ENCODE data around the gene ROPN1L. TPM values are rescaled to one million over a fixed set of nuclear protein-coding genes. Genes with fewer than 3 reads are reported as not detected.

Gene ROPN1L
- total and polyA plus RNA-seq, 2 donors from 2014 or later = 1.4 to 1.7 TPM

DNA sequence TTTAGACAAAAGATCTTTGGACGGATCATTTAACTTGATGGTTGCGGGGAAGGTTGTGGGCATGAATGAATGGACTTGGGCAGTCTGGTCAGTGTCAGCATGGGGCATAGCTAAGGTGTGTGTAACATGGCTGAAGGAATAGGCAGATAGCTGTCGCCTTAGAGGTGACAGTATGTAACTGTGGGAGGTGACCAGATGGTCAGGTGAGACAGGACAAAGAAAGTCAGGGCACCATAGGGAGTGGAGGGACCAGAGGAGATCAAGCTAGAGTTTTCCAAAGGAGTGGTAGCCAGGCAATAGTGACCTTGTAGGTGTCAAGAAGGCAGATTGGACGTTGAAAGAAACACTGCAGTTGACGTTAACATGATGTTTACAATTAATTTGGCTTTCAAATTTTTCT, 45.1 kb upstream of the ROPN1L start:
- H3K9ac ChIP-seq (ENCODE audit: low read length in 3 of 3) = no peak overlapping the region
- H3K27ac ChIP-seq (ENCODE audit: low read depth in 2 of 2, low read length in 2 of 2) = no peak overlapping the region

DNA sequence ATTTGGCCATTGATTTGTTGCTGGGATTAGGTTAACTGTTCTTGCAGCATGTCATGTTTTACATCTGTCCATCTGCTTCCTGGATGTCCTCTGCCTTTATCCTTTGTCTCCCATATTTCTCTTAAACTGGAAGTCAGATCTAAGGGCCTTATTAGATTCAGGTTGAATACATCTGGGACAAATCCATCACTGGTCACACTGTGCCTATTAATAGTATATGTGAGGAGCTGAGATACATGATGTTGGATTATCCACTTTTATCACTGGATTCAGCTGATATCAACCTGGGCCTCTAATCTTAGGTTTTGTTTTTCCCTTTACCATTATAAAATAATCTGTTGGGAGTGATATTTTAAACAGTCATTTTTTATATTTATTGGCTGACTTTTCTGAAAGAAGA, 41.8 kb upstream of the ROPN1L start:
- peaks cover 25 to 57% (median 26%) of the 10 kb centered on the region in 3 donors for H3K36me3 ChIP-seq (ENCODE audit: control insufficient read depth in 2 of 3, insufficient read depth in 3 of 3, low read length in 3 of 3)
- no peak overlapping the region for H3K9ac ChIP-seq (ENCODE audit: low read length in 3 of 3)
- intact Hi-C loops (cut with DNase I) = no loop called here
- H3K4me3 ChIP-seq (ENCODE audit: low read length in 3 of 3) = no peak overlapping the region
- H3K4me1 ChIP-seq (ENCODE audit: control insufficient read depth in 2 of 3, insufficient read depth in 2 of 3, low read depth in 1 of 3, low read length in 3 of 3) = no peaks in the 10 kb centered on the region
- no peak overlapping the region for H3K27ac ChIP-seq (ENCODE audit: low read depth in 2 of 2, low read length in 2 of 2)
- DNase-seq (no peak), FAIRE-seq (no peak)
- TF ChIP-seq, protein P1, sequence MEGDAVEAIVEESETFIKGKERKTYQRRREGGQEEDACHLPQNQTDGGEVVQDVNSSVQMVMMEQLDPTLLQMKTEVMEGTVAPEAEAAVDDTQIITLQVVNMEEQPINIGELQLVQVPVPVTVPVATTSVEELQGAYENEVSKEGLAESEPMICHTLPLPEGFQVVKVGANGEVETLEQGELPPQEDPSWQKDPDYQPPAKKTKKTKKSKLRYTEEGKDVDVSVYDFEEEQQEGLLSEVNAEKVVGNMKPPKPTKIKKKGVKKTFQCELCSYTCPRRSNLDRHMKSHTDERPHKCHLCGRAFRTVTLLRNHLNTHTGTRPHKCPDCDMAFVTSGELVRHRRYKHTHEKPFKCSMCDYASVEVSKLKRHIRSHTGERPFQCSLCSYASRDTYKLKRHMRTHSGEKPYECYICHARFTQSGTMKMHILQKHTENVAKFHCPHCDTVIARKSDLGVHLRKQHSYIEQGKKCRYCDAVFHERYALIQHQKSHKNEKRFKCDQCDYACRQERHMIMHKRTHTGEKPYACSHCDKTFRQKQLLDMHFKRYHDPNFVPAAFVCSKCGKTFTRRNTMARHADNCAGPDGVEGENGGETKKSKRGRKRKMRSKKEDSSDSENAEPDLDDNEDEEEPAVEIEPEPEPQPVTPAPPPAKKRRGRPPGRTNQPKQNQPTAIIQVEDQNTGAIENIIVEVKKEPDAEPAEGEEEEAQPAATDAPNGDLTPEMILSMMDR (IDR thresholded peaks at IDR 0.05; ENCODE audit: borderline replicate concordance, extremely low read depth, insufficient read depth) = no peak
- no peaks in the 10 kb centered on the region for H3K27me3 ChIP-seq (ENCODE audit: control insufficient read depth, insufficient read depth, low read length)
- H3K9me3 ChIP-seq (ENCODE audit: control insufficient read depth in 2 of 3, insufficient read depth in 1 of 3, low read length in 3 of 3) = no peaks in the 10 kb centered on the region

More for the DNA sequence above, 45.1 kb upstream of the ROPN1L start:
- intact Hi-C loops (cut with DNase I) = no loop called here
- DNase-seq = no peak
- H3K27me3 ChIP-seq (ENCODE audit: control insufficient read depth, insufficient read depth, low read length) = no peaks in the 10 kb centered on the region
- no peak for FAIRE-seq
- TF ChIP-seq, protein P1 (IDR thresholded peaks at IDR 0.05; ENCODE audit: borderline replicate concordance, extremely low read depth, insufficient read depth) = no peak
- H3K36me3 ChIP-seq (ENCODE audit: control insufficient read depth in 2 of 3, insufficient read depth in 3 of 3, low read length in 3 of 3) = peaks cover 14 to 53% (median 22%) of the 10 kb centered on the region in 3 donors
- H3K4me1 ChIP-seq (ENCODE audit: control insufficient read depth in 2 of 3, insufficient read depth in 2 of 3, low read depth in 1 of 3, low read length in 3 of 3) = no peaks in the 10 kb centered on the region
- H3K4me3 ChIP-seq (ENCODE audit: low read length in 3 of 3) = no peak overlapping the region
- H3K9me3 ChIP-seq (ENCODE audit: control insufficient read depth in 2 of 3, insufficient read depth in 1 of 3, low read length in 3 of 3) = no peaks in the 10 kb centered on the region

- no peaks in the 10 kb centered on the region for H3K4me1 ChIP-seq (ENCODE audit: control insufficient read depth in 2 of 3, insufficient read depth in 2 of 3, low read depth in 1 of 3, low read length in 3 of 3)
- H3K9me3 ChIP-seq (ENCODE audit: control insufficient read depth in 2 of 3, insufficient read depth in 1 of 3, low read length in 3 of 3) = no peaks in the 10 kb centered on the region
- no peak overlapping the region for H3K4me3 ChIP-seq (ENCODE audit: low read length in 3 of 3)
- H3K9ac ChIP-seq (ENCODE audit: low read length in 3 of 3) = no peak overlapping the region
- intact Hi-C loops (cut with DNase I) = no loop called here
- H3K27ac ChIP-seq (ENCODE audit: low read depth in 2 of 2, low read length in 2 of 2) = no peak overlapping the region
- H3K36me3 ChIP-seq (ENCODE audit: control insufficient read depth in 2 of 3, insufficient read depth in 3 of 3, low read length in 3 of 3) = peaks cover 26 to 60% (median 27%) of the 10 kb centered on the region in 3 donors
- DNase-seq (no peak), FAIRE-seq (no peak)
- TF ChIP-seq, protein P1 (IDR thresholded peaks at IDR 0.05; ENCODE audit: borderline replicate concordance, extremely low read depth, insufficient read depth) = no peak
- no peaks in the 10 kb centered on the region for H3K27me3 ChIP-seq (ENCODE audit: control insufficient read depth, insufficient read depth, low read length)
Observed at GRCh38 chr5:10400411-10400810, 41.3 kb upstream of the ROPN1L start.

- no peaks in the 10 kb centered on the region for H3K9me3 ChIP-seq (ENCODE audit: control insufficient read depth in 2 of 3, insufficient read depth in 1 of 3, low read length in 3 of 3)
- DNase-seq (no peak), FAIRE-seq (no peak)
- no peak overlapping the region for H3K27ac ChIP-seq (ENCODE audit: low read depth in 2 of 2, low read length in 2 of 2)
- H3K4me3 ChIP-seq (ENCODE audit: low read length in 3 of 3) = no peak overlapping the region
- TF ChIP-seq, protein P1 (IDR thresholded peaks at IDR 0.05; ENCODE audit: borderline replicate concordance, extremely low read depth, insufficient read depth) = no peak
- no peak overlapping the region for H3K9ac ChIP-seq (ENCODE audit: low read length in 3 of 3)
- peaks cover 23 to 60% (median 25%) of the 10 kb centered on the region in 3 donors for H3K36me3 ChIP-seq (ENCODE audit: control insufficient read depth in 2 of 3, insufficient read depth in 3 of 3, low read length in 3 of 3)
- no peaks in the 10 kb centered on the region for H3K4me1 ChIP-seq (ENCODE audit: control insufficient read depth in 2 of 3, insufficient read depth in 2 of 3, low read depth in 1 of 3, low read length in 3 of 3)
- intact Hi-C loops (cut with DNase I) = no loop called here
- no peaks in the 10 kb centered on the region for H3K27me3 ChIP-seq (ENCODE audit: control insufficient read depth, insufficient read depth, low read length)
Observed at GRCh38 chr5:10400831-10401230, 40.8 kb upstream of the ROPN1L start.
